Stimulated activated CD4-positive, alpha-beta T cell treated with anti-CD3 and anti-CD28 coated beads, Interleukin-15, amount 100 ng/mL, for 1 hour (primary cell): ENCODE results near the gene NTS.

Experiments
- DNase-seq, 2 donors: peaks; one replicate each; pipeline ENCODE4 v3.0.0-alpha.2; 2020; ENCODE audit warnings: low read depth in 1 of 2, low spot score in 1 of 2

NTS gene

GRCh38 chr12:85920324-85920947 lies 46.3 kb downstream of the NTS start:
- no peak for DNase-seq

GRCh38 chr12:85923767-85924331 lies 49.8 kb downstream of the NTS start:
- DNase-seq = no peak

- DNase-seq = no peak
Observed at GRCh38 chr12:85927166-85927565, 53.1 kb downstream of the NTS start.
